HG02943 (cell line): Measurements from ENCODE around the gene HFM1.
"Not testable (repeated sequence)": the region's sequence is repeated elsewhere in the genome, so short reads cannot be mapped to it uniquely, and the experiment has no call there.

Source experiments
- ATAC-seq: cut with Tn5 transposase; IDR thresholded peaks from one replicate; pipeline ENCODE4 v1.9.1; 2021; ENCODE audit warnings: mild to moderate bottlenecking, low read depth, moderate library complexity; ENCODE audit not compliant: unreplicated experiment

Gene HFM1

GRCh38 chr1:91404151-91405012 lies at the start of gene HFM1:
TSS of gene HFM1 (minus strand) at chr1:91404837. CDS start at chr1:91401082, 3,755 bp downstream.
- peak; percentile 87 for ATAC-seq

GRCh38 chr1:91454136-91454535 lies 49.5 kb upstream of the HFM1 start:
- ATAC-seq: no peak

- no peak for ATAC-seq
Measured at GRCh38 chr1:91450260-91450659, 45.6 kb upstream of the HFM1 start.

- ATAC-seq: not testable (repeated sequence)
Measured at GRCh38 chr1:91447782-91448181, 43.1 kb upstream of the HFM1 start.

GRCh38 chr1:91441980-91442379 lies 37.3 kb upstream of the HFM1 start:
- ATAC-seq: not testable (repeated sequence)

- no peak for ATAC-seq
Measured at GRCh38 chr1:91440847-91441246, 36.2 kb upstream of the HFM1 start.

GRCh38 chr1:91439016-91439415 lies 34.4 kb upstream of the HFM1 start:
- no peak for ATAC-seq

- no peak for ATAC-seq
Measured at GRCh38 chr1:91428182-91428798, 23.7 kb upstream of the HFM1 start.

GRCh38 chr1:91427741-91428140 lies 23.1 kb upstream of the HFM1 start:
- no peak for ATAC-seq

GRCh38 chr1:91422523-91422922 lies 17.9 kb upstream of the HFM1 start:
- not testable (repeated sequence) for ATAC-seq

- ATAC-seq: no peak
Measured at GRCh38 chr1:91412371-91412770, 7.7 kb upstream of the HFM1 start.

- ATAC-seq: no peak
Measured at GRCh38 chr1:91406773-91407389, 2.2 kb upstream of the HFM1 start.

- ATAC-seq: no peak
Measured at GRCh38 chr1:91402023-91402422, 2.6 kb downstream of the HFM1 start.

GRCh38 chr1:91400133-91400725 lies 4.4 kb downstream of the HFM1 start:
- no peak for ATAC-seq

- no peak for ATAC-seq
Measured at GRCh38 chr1:91398291-91398690, 6.3 kb downstream of the HFM1 start.

- no peak for ATAC-seq
Measured at GRCh38 chr1:91397605-91398004, 7.0 kb downstream of the HFM1 start.

GRCh38 chr1:91393042-91393441 lies 11.6 kb downstream of the HFM1 start:
- ATAC-seq: no peak

GRCh38 chr1:91386109-91386508 lies 18.5 kb downstream of the HFM1 start:
- no peak for ATAC-seq

- ATAC-seq: no peak
Measured at GRCh38 chr1:91383456-91383855, 21.2 kb downstream of the HFM1 start.

GRCh38 chr1:91381844-91382243 lies 22.8 kb downstream of the HFM1 start:
- no peak for ATAC-seq

GRCh38 chr1:91374086-91374485 lies 30.6 kb downstream of the HFM1 start:
- no peak for ATAC-seq
